Neural cell (in vitro differentiated cells): ENCODE data around the gene TRNAU1AP. TPM values are rescaled to one million over a fixed set of nuclear protein-coding genes. Genes with fewer than 3 reads are reported as not detected.

Source experiments
- polyA plus RNA-seq: library from polyadenylated mRNA; depleted of rRNA; stranded (reverse); fragments of >200 nt; gene quantifications from 2 replicates; pipeline ENCODE4 v1.2.3, GENCODE V29; 2014
- small RNA-seq, 3 experiments: library from RNA; depleted of rRNA; stranded (forward); fragments of <200 nt; gene quantifications; one replicate each; pipeline ENCODE3, GENCODE V24; 2012

Gene TRNAU1AP
- polyA plus RNA-seq, 1 donor from 2014 or later: 91.6 TPM

Small RNA genes lying within 50 kb of the gene (small RNA-seq; reads per million reads assigned to genes)
- gene SNORA16A (0 reads per million in 3 experiments), gene SNORA44 (0 reads per million in 3 experiments), gene SNORA61 (0 reads per million in 3 experiments), gene SNORA73A (0 reads per million in 3 experiments), gene SNORA73B (800 to 2,453 (median 1,874) reads per million in 3 experiments), gene SNORD99 (175 to 245 (median 209) reads per million in 3 experiments)

Other genes with a start within 250 kb of the TRNAU1AP start
- gene MED18, start 224.0 kb upstream of the TRNAU1AP start, polyA plus RNA-seq: 6.4 and 12.8 TPM in 2 replicates
- gene PHACTR4, start 183.3 kb upstream of the TRNAU1AP start, polyA plus RNA-seq: 7.8 and 7.9 TPM in 2 replicates
- 13.1 and 15.3 TPM in 2 replicates for gene RCC1, start 47.0 kb upstream of the TRNAU1AP start, polyA plus RNA-seq
- not detected in 2 replicates for gene RAB42, start 39.2 kb downstream of the TRNAU1AP start, polyA plus RNA-seq
- gene TAF12, start 90.0 kb downstream of the TRNAU1AP start, polyA plus RNA-seq: 49.0 and 59.3 TPM in 2 replicates
- not detected in 2 replicates for gene RNU11, start 95.5 kb downstream of the TRNAU1AP start, polyA plus RNA-seq
- 4.9 and 5.8 TPM in 2 replicates for gene GMEB1, start 115.7 kb downstream of the TRNAU1AP start, polyA plus RNA-seq
- gene YTHDF2, start 183.9 kb downstream of the TRNAU1AP start, polyA plus RNA-seq: 78.4 and 90.2 TPM in 2 replicates